Panc1 (cell line): Measurements from ENCODE around the gene FBP1. TPM values are rescaled to one million over a fixed set of nuclear protein-coding genes. Genes with fewer than 3 reads are reported as not detected.

Source experiments
- ATAC-seq: fragments of 200-7000 bp; cut with Tn5 transposase; 2 replicates; pipeline ENCODE4 v1.9.1; 2020; ENCODE audit warnings: mild to moderate bottlenecking, moderate library complexity
- BruUV-seq: library from RNA; stranded (reverse); fragments of 400-500 nt; replicated peaks from 2 replicates; lab custom pipeline; 2021; lab: Mats Ljungman, UMichigan
- CTCF ChIA-PET: fragments of 300-600 bp; sonication (Branson Sonifier 250); formaldehyde crosslinking; loops from one replicate; lab custom pipeline; 2022; ENCODE audit warnings: antibody characterized with exemption; lab: Charles Lee
- POLR2A ChIA-PET: fragments of 300-600 bp; sonication (Branson Sonifier 250); formaldehyde crosslinking; loops from one replicate; lab custom pipeline; 2022; ENCODE audit warnings: antibody characterized with exemption; lab: Charles Lee
- DNase-seq: peaks from one replicate; pipeline ENCODE4 v3.0.0-alpha.2; 2010; ENCODE audit warnings: low read depth, low spot score
- H3K27ac ChIP-seq: 2 replicates; pipeline ENCODE4 v1.5.1; 2011; ENCODE audit warnings: mild to moderate bottlenecking, low read length, inconsistent platforms
- H3K27me3 ChIP-seq: fragments of 200-500 bp; sonication (Bioruptor generic); 2 replicates; pipeline ENCODE4 v1.6.0; 2014; ENCODE audit warnings: low read length, inconsistent platforms; ENCODE audit not compliant: control insufficient read depth, insufficient read depth
- H3K36me3 ChIP-seq: fragments of 200-500 bp; sonication (Bioruptor generic); 2 replicates; pipeline ENCODE4 v1.5.1; 2014; ENCODE audit warnings: inconsistent platforms, mild to moderate bottlenecking, low read length, moderate library complexity; ENCODE audit not compliant: control insufficient read depth, insufficient read depth
- H3K4me1 ChIP-seq: 2 replicates; pipeline ENCODE4 v1.5.1; 2011; ENCODE audit warnings: inconsistent platforms, mild to moderate bottlenecking, low read length, moderate library complexity; ENCODE audit not compliant: control insufficient read depth, insufficient read depth
- H3K4me3 ChIP-seq, 2 experiments: 2 replicates each; pipeline ENCODE4 v1.5.1; 2011 to 2012; ENCODE audit warnings: low read depth in 2 of 2, low read length in 2 of 2, mild to moderate bottlenecking in 2 of 2, inconsistent platforms in 1 of 2, moderate library complexity in 1 of 2
- H3K9me3 ChIP-seq: fragments of 200-500 bp; sonication (Bioruptor generic); 2 replicates; pipeline ENCODE4 v1.5.1; 2014; ENCODE audit warnings: low read depth, mild to moderate bottlenecking, inconsistent platforms, low read length, moderate library complexity; ENCODE audit not compliant: control insufficient read depth, insufficient read depth
- POLR2AphosphoS5 ChIP-seq: IDR thresholded peaks from 2 replicates; pipeline ENCODE4 v1.6.1; 2012; ENCODE audit warnings: mild to moderate bottlenecking, low read depth, low read length, moderate library complexity
- REST ChIP-seq, 2 experiments: IDR thresholded peaks; 2 replicates each; pipeline ENCODE4 v1.6.1; 2011 to 2012; ENCODE audit warnings: low read depth in 2 of 2, control low read depth in 1 of 2, low read length in 1 of 2, mild to moderate bottlenecking in 1 of 2, moderate library complexity in 1 of 2; ENCODE audit not compliant: insufficient read depth in 1 of 2
- SIN3A ChIP-seq: IDR thresholded peaks from 2 replicates; pipeline ENCODE4 v1.6.1; 2012; ENCODE audit warnings: low read depth, mild to moderate bottlenecking, low read length, moderate library complexity, borderline replicate concordance; ENCODE audit not compliant: insufficient read depth
- TCF7L2 ChIP-seq: IDR thresholded peaks from 2 replicates; pipeline ENCODE4 v1.6.1; 2011; ENCODE audit warnings: mild to moderate bottlenecking, low read depth, low read length, inconsistent platforms
- in situ Hi-C: cut with HindIII; loops from 2 replicates; pipeline ENCODE4 v1.10.0; 2016; ENCODE audit warnings: low sequenced_read_pairs, low pct_unique_long_range_greater_than_20kb
- intact Hi-C: fragments of 100-400 bp; cut with micrococcal nuclease; formaldehyde crosslinking; loops from one replicate; pipeline ENCODE4 v1.10.0; 2022; ENCODE audit not compliant: unreplicated experiment
- total RNA-seq: library from RNA; stranded (reverse); gene quantifications from one replicate; pipeline ENCODE4 v1.2.1, GENCODE V29; 2021; ENCODE audit not compliant: unreplicated experiment
- TF ChIP-seq, protein P1 (sequence below): fragments of 450-650 bp; IDR thresholded peaks from 2 replicates; pipeline ENCODE4 v1.5.1; 2017; ENCODE audit warnings: mild to moderate bottlenecking

FBP1 gene
- total RNA-seq, 1 experiment from 2014 or later, result 0.36 TPM

GRCh38 chr9:94664801-94665200 lies 25.5 kb upstream of the FBP1 start:
- ATAC-seq (no peak), DNase-seq (no peak)
- intact Hi-C loops (loop anchor here (5.0 kb wide), 1 partner anchor 462 kb away; no protein-coding TSS in a partner anchor), in situ Hi-C loops (no loop called here)
- ChIA-PET CTCF (no interaction called here), POLR2A (no interaction called here)
- H3K27ac ChIP-seq, result no peak overlapping the region
- no peaks in the 10 kb centered on the region; the same call in 1 of the 2 replicates for H3K4me1 ChIP-seq
- H3K27me3 ChIP-seq, result no peaks in the 10 kb centered on the region
- BruUV-seq, result no TSS peak
- no peaks in the 10 kb centered on the region for H3K36me3 ChIP-seq
- no peak overlapping the region for H3K4me3 ChIP-seq
- TF ChIP-seq SIN3A (no peak), POLR2AphosphoS5 (no peak), TCF7L2 (no peak), REST (IDR thresholded peaks at IDR 0.05; ENCODE audit: insufficient read depth in 1 of 2, low read depth in 2 of 2, low read length in 1 of 2) (no peak)
- TF ChIP-seq, protein P1, sequence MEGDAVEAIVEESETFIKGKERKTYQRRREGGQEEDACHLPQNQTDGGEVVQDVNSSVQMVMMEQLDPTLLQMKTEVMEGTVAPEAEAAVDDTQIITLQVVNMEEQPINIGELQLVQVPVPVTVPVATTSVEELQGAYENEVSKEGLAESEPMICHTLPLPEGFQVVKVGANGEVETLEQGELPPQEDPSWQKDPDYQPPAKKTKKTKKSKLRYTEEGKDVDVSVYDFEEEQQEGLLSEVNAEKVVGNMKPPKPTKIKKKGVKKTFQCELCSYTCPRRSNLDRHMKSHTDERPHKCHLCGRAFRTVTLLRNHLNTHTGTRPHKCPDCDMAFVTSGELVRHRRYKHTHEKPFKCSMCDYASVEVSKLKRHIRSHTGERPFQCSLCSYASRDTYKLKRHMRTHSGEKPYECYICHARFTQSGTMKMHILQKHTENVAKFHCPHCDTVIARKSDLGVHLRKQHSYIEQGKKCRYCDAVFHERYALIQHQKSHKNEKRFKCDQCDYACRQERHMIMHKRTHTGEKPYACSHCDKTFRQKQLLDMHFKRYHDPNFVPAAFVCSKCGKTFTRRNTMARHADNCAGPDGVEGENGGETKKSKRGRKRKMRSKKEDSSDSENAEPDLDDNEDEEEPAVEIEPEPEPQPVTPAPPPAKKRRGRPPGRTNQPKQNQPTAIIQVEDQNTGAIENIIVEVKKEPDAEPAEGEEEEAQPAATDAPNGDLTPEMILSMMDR, result no peak
- H3K9me3 ChIP-seq, result no peaks in the 10 kb centered on the region

- intact Hi-C loops, result no loop called here
Observed at GRCh38 chr9:94663640-94664039, 24.3 kb upstream of the FBP1 start.

More at GRCh38 chr9:94663640-94664039, 24.3 kb upstream of the FBP1 start:
- POLR2A ChIA-PET, result no interaction called here
- H3K27me3 ChIP-seq, result no peaks in the 10 kb centered on the region
- no peak for TF ChIP-seq REST (IDR thresholded peaks at IDR 0.05; ENCODE audit: insufficient read depth in 1 of 2, low read depth in 2 of 2, low read length in 1 of 2)
- no peak for TF ChIP-seq TCF7L2
- TF ChIP-seq, protein P1, result no peak
- no peak for TF ChIP-seq POLR2AphosphoS5
- TF ChIP-seq SIN3A, result no peak
- DNase-seq, result no peak
- no peak overlapping the region for H3K27ac ChIP-seq
- CTCF ChIA-PET, result no interaction called here
- H3K9me3 ChIP-seq, result no peaks in the 10 kb centered on the region
- no TSS peak for BruUV-seq
- in situ Hi-C loops, result no loop called here
- H3K4me3 ChIP-seq, result no peak overlapping the region
- ATAC-seq, result no peak
- no peaks in the 10 kb centered on the region; the same call in 1 of the 2 replicates for H3K4me1 ChIP-seq
- H3K36me3 ChIP-seq, result no peaks in the 10 kb centered on the region
